Stimulated activated CD4-positive, alpha-beta T cell treated with anti-CD3 and anti-CD28 coated beads, Interleukin-15, amount 100 ng/mL, for 1 hour (primary cell): ENCODE measurements around the gene SH3BGRL2.
A peak's percentile ranks its signal among the peaks of the same experiment; 100 is the strongest.
"Not testable (repeated sequence)": the region's sequence is repeated elsewhere in the genome, so short reads cannot be mapped to it uniquely, and the experiment has no call there.

Source experiments
- DNase-seq, 2 donors: peaks; one replicate each; pipeline ENCODE4 v3.0.0-alpha.2; 2020; ENCODE audit warnings: low read depth in 1 of 2, low spot score in 1 of 2

SH3BGRL2 gene

GRCh38 chr6:79648328-79648727, 17.2 kb downstream of the SH3BGRL2 start:
- DNase-seq = no peak

- no peak for DNase-seq
Measured at GRCh38 chr6:79649016-79649415, 17.9 kb downstream of the SH3BGRL2 start.

- no peak for DNase-seq
Measured at GRCh38 chr6:79650950-79651349, 19.8 kb downstream of the SH3BGRL2 start.

- no peak for DNase-seq
Measured at GRCh38 chr6:79656134-79656533, 25.0 kb downstream of the SH3BGRL2 start.

GRCh38 chr6:79657238-79657637, 26.1 kb downstream of the SH3BGRL2 start:
- DNase-seq = no peak

- DNase-seq = not testable (repeated sequence)
Measured at GRCh38 chr6:79663655-79664054, 32.5 kb downstream of the SH3BGRL2 start.

GRCh38 chr6:79665725-79666551, 34.8 kb downstream of the SH3BGRL2 start:
- DNase-seq = no peak

- DNase-seq = no peak
Measured at GRCh38 chr6:79666634-79667033, 35.5 kb downstream of the SH3BGRL2 start.

- DNase-seq = no peak
Measured at GRCh38 chr6:79668381-79668780, 37.3 kb downstream of the SH3BGRL2 start.

- DNase-seq = no peak
Measured at GRCh38 chr6:79669766-79670165, 38.6 kb downstream of the SH3BGRL2 start.

GRCh38 chr6:79670789-79671188, 39.7 kb downstream of the SH3BGRL2 start:
- DNase-seq = no peak

GRCh38 chr6:79671600-79672266, 40.6 kb downstream of the SH3BGRL2 start:
- peak in 1 of 2 donors; percentile 16 for DNase-seq

GRCh38 chr6:79672631-79673111, 41.5 kb downstream of the SH3BGRL2 start:
- no peak for DNase-seq

- DNase-seq = no peak
Measured at GRCh38 chr6:79673947-79674346, 42.8 kb downstream of the SH3BGRL2 start.

- no peak for DNase-seq
Measured at GRCh38 chr6:79676785-79677736, 45.9 kb downstream of the SH3BGRL2 start.

- DNase-seq = not testable (repeated sequence)
Measured at GRCh38 chr6:79682682-79683081, 51.6 kb downstream of the SH3BGRL2 start.

GRCh38 chr6:79684876-79685275, 53.7 kb downstream of the SH3BGRL2 start:
- DNase-seq = no peak

- no peak for DNase-seq
Measured at GRCh38 chr6:79686707-79687309, 55.7 kb downstream of the SH3BGRL2 start.

- DNase-seq = no peak
Measured at GRCh38 chr6:79687759-79688158, 56.6 kb downstream of the SH3BGRL2 start.

- no peak for DNase-seq
Measured at GRCh38 chr6:79694156-79694555, 63.0 kb downstream of the SH3BGRL2 start.
